ENCODE results near the gene ZMAT5.

Gene ZMAT5

GRCh38 chr22:29767171-29768051 is 604 bp upstream of the ZMAT5 start, which contains the start of gene UQCR10:
Gene UQCR10, plus strand, starts transcription at chr22:29767369. Its CDS starts 30 bp downstream, at chr22:29767399.
- no peak for TF ChIP-seq CTCF (conservative IDR thresholded peaks at IDR 0.05; ENCODE audit: low read length)
- DNase-seq (ENCODE audit: low read depth) = peak; percentile 89
- peak within 1 kb of the TSS; percentile 100 for H3K4me3 ChIP-seq (ENCODE audit: low read length)

GRCh38 chr22:29765905-29766631 is 739 bp downstream of the ZMAT5 start:
- H3K4me3 ChIP-seq (ENCODE audit: low read length) = peak overlapping the region; percentile 100
- DNase-seq (ENCODE audit: low read depth) = no peak
- no peak for TF ChIP-seq CTCF (conservative IDR thresholded peaks at IDR 0.05; ENCODE audit: low read length)

- H3K4me3 ChIP-seq (ENCODE audit: low read length) = no peak overlapping the region
- DNase-seq (ENCODE audit: low read depth) = no peak
- TF ChIP-seq CTCF (conservative IDR thresholded peaks at IDR 0.05; ENCODE audit: low read length) = no peak
Measured at GRCh38 chr22:29762263-29762662, 4.5 kb downstream of the ZMAT5 start.

GRCh38 chr22:29758959-29759358 is 7.8 kb downstream of the ZMAT5 start:
- no peak for DNase-seq (ENCODE audit: low read depth)
- no peak for TF ChIP-seq CTCF (conservative IDR thresholded peaks at IDR 0.05; ENCODE audit: low read length)
- no peak overlapping the region for H3K4me3 ChIP-seq (ENCODE audit: low read length)

- H3K4me3 ChIP-seq (ENCODE audit: low read length) = no peak overlapping the region
- no peak for DNase-seq (ENCODE audit: low read depth)
- TF ChIP-seq CTCF (conservative IDR thresholded peaks at IDR 0.05; ENCODE audit: low read length) = no peak
Measured at GRCh38 chr22:29758068-29758622, 8.7 kb downstream of the ZMAT5 start.

- no peak for DNase-seq (ENCODE audit: low read depth)
- TF ChIP-seq CTCF (conservative IDR thresholded peaks at IDR 0.05; ENCODE audit: low read length) = no peak
- H3K4me3 ChIP-seq (ENCODE audit: low read length) = no peak overlapping the region
Measured at GRCh38 chr22:29757096-29757495, 9.7 kb downstream of the ZMAT5 start.
